SW480 (cell line): ENCODE measurements around the gene FBL.
"Not testable (repeated sequence)": the region's sequence is repeated elsewhere in the genome, so short reads cannot be mapped to it uniquely, and the experiment has no call there.

Experiments used
- DNase-seq: peaks from one replicate; pipeline ENCODE4 v3.0.0-alpha.2; 2016; ENCODE audit warnings: low spot score

Gene FBL

GRCh38 chr19:39845933-39846677 is at the start of gene FBL:
TSS of gene FBL (minus strand) at chr19:39846379. CDS start at chr19:39846300, 79 bp downstream.
- DNase-seq = peak; percentile 90

DNA sequence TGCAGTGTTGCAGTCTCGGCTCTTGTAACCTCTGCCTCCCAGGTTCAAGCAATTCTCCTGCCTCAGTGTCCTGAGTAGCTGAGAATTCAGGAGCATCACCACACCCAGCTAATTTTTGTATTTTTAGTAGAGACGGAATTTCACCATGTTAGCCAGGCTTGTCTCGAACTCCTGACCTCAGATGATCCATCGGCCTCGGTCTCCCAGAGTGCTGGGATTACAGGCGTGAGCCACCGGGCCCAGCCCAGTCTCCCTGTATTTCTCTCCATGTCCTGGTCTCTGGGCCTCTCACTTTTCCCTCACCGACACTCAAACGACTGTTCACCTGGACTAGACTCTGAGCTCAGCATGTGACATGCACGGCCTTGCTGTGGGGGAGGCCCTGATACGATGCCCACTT is 48.9 kb upstream of the FBL start:
- DNase-seq = not testable (repeated sequence)

DNA sequence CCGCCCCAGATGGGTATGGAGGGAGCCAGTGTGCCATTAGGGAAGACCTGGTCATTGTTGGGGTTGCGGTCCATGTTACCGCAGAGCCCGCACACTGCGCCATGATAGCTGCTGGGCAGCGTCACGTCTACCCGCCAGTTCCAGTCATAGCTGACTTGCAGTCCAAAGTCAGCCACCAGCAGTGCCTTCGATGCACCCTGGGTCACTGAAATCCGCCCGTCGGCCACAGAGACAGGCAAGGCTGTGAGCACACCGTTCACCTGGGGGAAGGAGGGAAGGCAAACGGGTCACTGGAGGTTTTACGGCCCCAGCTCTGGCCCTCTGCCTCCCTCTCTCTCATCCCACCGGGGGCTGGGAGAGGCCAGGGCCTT is 48.0 kb upstream of the FBL start:
- not testable (repeated sequence) for DNase-seq

DNA sequence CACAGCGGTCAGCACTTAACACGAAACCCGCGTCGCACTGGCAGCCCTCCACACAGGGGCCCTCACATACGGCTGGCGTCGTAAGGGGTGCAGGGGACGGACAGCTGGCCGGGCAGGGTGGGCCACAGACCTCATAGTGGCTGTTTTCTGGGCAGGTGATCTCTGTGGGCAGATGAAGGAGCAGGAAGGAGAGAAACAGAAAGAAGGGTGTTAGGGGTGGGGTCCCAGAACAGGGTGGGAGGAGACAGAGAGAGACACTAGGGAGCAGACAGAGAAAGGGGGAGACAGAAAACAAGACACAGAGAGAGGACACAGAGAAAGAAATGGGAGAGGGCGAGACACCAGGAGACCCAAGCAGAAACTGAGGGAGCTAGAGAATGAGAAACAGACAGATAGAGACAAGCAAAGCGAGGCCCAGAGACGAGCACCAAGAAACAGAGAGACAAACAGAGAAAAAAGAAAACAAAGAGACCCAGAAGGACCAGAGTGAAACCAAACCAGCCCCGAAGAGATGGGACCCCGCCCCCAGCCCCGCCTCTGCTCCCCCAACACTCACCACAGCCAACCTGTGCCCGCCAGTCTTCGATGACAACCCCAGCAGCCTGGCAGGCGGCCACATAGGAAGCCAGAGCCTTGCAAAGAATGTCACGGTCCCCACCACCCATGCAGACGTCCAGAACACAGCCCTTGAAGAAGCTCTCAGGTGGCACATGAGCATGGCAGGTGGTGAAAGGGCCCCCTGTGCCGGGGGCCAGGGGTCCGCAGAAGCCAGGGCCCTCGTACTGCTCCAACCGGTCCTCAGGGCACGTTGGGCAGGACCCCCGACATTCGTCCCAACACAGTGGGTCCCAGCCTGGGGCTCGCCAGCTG is 47.4 kb upstream of the FBL start:
- DNase-seq = not testable (repeated sequence)

DNA sequence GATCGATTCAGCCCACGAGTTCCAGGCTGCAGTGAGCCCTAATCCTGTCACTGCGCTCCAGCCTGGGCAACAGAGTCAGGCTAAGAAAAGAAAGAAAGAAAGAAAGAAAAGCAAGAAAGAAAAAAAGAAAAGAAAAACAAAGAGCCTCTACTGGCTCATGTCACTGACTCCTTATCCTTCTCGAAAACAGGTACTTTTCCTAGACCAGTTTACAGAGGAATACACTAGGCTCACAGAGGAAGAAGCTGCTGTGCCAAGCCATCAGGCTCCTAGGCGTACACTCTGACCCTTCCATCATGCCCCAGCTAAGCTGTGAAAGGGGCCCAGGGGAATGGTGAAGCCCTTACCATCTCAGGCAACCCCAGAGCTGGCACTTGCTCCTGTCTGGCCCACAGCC is 46.3 kb upstream of the FBL start:
- DNase-seq = not testable (repeated sequence)

GRCh38 chr19:39891660-39892505 is 45.7 kb upstream of the FBL start:
- not testable (repeated sequence) for DNase-seq

- no peak for DNase-seq
Observed at GRCh38 chr19:39890755-39891551, 44.8 kb upstream of the FBL start.

DNA sequence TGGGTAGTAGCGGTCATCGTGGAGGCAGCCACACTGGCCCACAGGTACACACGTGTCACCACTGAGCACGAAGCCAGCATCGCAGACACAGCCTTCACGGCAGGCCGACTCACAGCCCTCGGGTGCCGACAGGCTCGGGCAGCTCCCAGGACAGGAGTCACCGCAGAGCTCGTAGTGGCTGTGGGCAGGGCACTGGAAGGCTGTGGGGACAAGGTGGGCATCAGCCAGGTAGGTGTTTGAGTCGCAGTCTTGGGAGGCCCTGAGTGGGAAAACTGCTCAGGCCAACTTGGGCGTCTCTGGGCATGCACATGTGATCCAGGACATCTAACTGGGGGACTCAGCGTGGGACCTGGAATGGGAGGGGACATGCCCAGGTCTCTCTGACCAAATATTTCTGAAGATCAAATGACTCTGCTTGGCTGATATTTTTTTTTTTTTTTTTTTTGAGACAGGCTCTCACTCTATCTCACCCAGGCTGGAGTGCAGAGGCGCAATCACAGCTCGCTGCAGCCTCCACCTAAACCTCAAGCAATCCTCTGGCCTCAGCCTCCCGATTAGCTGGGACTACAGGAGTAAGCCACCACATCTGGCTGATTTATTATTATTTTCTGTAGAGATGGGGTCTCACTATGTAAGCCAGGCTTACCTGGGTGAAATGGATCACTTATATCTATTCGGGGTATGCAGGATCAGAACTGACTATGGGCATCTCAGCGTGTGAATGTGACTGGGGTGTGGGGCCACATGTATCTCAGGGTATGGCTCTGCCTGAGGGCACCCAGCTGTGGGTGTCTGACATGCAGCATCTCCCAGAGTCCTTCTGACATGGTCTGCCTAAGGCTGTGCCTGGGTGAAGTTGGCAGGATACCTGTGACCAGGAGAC is 43.9 kb upstream of the FBL start:
- DNase-seq = not testable (repeated sequence)

DNA sequence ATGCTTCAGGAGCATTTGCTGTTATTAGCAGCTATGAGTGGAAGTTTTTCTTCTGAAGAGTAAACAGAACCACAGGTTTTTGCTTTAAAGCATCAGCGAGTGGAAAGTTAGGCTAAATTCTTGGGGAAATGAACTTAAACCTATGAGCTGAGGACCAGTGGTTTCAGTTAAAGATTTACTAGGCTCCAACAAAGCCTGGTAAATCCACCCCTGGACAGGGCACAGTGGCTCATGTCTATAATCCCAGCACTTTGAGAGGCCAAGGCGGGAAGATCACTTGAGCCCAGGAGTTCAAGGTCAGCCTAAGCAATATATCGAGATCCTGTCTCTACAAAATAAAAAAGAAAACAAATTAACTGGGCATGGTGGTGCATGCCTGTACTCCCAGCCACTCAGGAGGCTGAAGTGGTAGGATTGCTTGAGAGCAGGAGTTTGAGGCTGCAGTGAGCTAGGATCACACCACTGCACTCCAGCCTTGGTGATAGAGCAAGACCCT is 41.3 kb upstream of the FBL start:
- not testable (repeated sequence) for DNase-seq

- not testable (repeated sequence) for DNase-seq
Observed at GRCh38 chr19:39885821-39886554, 39.8 kb upstream of the FBL start.

DNA sequence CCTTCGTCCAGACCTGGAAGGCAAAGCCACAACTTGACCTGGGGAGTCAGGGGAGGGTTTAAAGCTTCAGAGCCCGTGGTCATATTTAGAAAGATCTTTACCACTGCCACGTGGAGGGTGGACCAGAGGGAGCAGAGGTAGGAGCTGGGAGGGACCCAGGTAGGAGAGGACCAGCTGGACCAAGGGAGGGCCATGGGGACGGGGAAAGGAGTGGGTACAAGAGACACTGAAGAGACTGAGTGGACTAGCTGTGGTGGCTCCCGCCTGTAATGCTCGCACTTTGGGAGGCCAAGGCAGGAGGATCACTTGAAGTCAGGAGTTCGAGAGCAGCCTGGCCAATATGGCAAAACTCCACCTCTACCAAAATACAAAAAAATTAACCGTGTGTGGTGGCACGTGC is 38.5 kb upstream of the FBL start:
- DNase-seq = not testable (repeated sequence)

GRCh38 chr19:39882645-39883044 is 36.5 kb upstream of the FBL start:
- not testable (repeated sequence) for DNase-seq

DNA sequence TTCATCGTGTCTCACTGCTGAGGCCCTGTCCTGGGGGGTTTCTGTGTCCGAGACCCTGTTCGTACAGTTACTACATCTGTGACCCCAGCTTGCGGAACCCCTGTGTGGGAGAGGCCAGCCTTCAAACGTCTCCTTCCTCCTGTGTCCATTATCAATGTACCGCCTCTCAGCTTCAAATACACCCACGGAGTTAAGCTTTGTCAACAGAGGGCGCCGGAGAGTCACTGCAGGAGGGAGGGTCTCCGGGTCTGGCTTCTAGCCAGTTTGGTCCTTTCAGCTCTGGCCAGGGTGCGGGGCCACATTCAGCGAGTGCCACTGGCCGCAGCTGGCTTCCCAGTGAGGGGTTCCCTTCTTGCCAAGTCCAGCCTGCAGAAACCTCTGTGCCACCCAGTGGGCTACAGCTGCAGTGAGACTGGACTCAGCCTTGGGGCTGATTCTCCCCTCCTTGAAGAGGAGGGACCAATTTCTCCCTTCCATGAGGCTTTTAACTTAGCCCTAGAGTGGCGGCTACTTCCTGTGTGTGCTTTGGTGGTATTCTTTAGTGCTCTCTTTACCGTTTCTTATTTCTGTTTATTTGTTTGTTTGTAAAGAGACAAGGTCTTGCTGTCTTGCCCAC is 35.4 kb upstream of the FBL start:
- DNase-seq = peak; percentile 47

- DNase-seq = not testable (repeated sequence)
Observed at GRCh38 chr19:39880241-39880640, 34.1 kb upstream of the FBL start.

DNA sequence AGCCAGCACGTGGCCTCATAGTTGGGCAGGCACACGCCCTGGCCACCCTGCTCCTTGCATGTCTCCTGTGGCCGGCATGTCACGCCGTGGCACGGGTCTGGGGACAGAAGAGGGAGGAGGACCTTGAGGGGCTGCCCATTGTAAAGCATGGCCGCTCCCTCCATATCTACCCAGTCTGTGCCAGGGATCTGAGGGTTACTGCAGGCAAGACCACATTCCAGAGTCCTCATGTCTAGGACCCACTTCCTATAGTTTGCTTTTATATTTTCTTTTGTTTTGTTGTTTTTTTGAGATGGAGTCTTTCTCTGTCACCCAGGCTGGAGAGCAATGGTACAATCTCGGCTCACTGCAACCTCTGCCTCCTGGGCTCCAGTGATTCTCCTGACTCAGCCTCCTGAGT is 33.6 kb upstream of the FBL start:
- not testable (repeated sequence) for DNase-seq

DNA sequence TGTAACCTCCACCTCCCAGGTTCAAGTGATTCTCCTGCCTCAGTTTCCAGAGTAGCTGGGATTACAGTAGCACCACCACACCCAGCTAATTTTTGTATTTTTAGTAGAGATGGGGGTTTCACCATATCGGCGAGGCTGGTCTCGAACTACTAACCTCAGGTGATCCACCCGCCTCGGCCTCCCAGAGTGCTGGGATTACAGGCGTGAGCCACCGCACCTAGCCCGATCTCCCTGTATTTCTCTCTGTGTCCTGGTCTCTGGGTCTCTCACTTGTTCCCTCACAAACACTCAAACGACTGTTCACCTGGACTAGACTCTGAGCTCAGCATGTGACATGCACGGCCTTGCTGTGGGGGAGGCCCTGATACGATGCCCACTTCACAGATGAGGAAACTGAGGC is 32.7 kb upstream of the FBL start:
- DNase-seq = not testable (repeated sequence)

DNA sequence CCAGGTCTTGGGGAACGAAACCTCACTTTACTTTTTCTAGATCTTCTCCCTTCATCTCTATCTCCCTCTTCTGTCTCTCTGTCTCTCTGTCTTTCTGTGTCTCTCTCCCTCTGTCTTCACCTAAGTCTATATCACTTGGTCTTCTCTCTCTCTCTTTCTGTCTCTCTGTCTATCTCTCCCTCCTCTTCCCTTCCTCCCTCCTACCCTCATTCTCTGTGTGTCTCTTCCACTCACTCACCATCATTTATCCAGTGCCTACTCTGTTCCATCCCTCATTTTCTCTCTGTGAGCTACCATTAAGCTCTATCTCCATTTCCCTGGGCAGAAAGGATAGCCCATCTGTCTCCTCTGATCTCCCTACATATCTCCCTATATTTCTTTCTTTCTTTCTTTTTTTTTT is 32.2 kb upstream of the FBL start:
- no peak for DNase-seq

GRCh38 chr19:39877982-39878381 is 31.8 kb upstream of the FBL start:
- DNase-seq = not testable (repeated sequence)

GRCh38 chr19:39877488-39877887 is 31.3 kb upstream of the FBL start:
- DNase-seq = not testable (repeated sequence)
